GM12873 (cell line): ENCODE results near the gene RAB13.

ENCODE experiments used
- TF ChIP-seq, protein P1 (sequence below): IDR thresholded peaks from 2 replicates; pipeline ENCODE4 v1.5.1; 2012; ENCODE audit warnings: low read depth, mild to moderate bottlenecking, moderate library complexity, low read length, control low read depth; ENCODE audit not compliant: insufficient read depth; ENCODE audit errors: missing control alignments

The RAB13 gene

GRCh38 chr1:153945131-153945794 is 40.9 kb downstream of the RAB13 start:
- TF ChIP-seq, protein P1, sequence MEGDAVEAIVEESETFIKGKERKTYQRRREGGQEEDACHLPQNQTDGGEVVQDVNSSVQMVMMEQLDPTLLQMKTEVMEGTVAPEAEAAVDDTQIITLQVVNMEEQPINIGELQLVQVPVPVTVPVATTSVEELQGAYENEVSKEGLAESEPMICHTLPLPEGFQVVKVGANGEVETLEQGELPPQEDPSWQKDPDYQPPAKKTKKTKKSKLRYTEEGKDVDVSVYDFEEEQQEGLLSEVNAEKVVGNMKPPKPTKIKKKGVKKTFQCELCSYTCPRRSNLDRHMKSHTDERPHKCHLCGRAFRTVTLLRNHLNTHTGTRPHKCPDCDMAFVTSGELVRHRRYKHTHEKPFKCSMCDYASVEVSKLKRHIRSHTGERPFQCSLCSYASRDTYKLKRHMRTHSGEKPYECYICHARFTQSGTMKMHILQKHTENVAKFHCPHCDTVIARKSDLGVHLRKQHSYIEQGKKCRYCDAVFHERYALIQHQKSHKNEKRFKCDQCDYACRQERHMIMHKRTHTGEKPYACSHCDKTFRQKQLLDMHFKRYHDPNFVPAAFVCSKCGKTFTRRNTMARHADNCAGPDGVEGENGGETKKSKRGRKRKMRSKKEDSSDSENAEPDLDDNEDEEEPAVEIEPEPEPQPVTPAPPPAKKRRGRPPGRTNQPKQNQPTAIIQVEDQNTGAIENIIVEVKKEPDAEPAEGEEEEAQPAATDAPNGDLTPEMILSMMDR = no peak

DNA sequence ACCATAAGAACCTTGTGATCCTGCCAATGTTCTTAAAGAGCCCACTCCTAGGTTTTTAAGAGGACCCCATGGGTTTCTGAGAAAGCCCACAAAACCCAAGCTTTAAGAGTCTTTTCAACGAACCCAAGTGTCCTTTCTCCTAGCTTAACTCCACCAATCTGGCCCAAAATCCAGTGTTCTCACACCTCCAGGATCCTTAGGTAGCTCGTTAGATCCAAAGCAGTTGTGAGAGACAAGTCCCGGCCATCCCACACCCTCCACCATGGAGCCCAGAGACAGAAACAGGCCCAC is 41.4 kb downstream of the RAB13 start:
- TF ChIP-seq, protein P1 = no peak

DNA sequence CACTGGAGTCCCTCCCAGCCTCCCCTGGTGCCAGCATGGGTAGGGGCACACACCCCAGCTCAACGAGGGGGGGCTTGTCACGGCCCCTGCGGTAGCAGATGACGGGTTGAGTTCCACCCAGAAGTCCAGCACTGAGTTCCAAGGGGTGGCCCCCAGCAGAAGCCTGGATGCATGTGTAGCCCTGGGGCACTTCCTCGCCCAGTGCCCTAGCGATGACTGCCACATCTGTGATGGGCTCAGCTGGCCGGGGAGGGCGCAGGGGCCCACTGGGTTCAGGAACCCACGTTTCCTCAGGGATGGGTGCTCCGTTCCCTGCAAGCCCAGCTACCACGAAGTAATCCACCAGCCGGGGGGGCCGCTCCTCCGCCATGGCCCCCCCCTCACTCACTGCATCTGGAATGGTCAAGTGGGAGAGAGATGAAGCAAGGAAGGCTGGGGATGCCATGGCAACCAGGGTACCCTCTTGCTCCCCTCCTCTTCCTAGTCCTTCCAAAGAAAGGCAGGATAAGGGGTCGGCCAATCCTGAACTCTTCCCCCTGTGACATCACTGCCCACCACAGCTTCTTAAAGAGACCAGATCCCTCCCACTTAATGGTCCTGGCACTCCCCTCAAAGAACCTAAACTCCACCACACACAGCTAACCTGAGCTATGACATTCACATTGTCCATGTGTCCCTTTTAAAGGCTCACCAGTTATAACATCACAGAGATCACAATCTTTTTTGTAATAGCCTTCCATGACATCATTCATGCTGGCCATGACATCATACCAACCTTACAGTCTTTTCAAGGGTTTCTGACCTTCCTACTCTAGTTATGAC is 41.9 kb downstream of the RAB13 start:
- TF ChIP-seq, protein P1 = no peak

GRCh38 chr1:153942766-153943549 is 43.2 kb downstream of the RAB13 start:
- TF ChIP-seq, protein P1 = no peak

GRCh38 chr1:153941826-153942725 is 44.1 kb downstream of the RAB13 start:
- TF ChIP-seq, protein P1 = no peak

GRCh38 chr1:153940756-153941155 is 45.4 kb downstream of the RAB13 start:
- TF ChIP-seq, protein P1 = no peak
